Kidney (tissue), 14 donors: ENCODE data around the gene MARCHF10. TPM values are rescaled to one million over a fixed set of nuclear protein-coding genes. Genes with fewer than 3 reads are reported as not detected.

ENCODE experiments used
- DNase-seq, 5 donors: peaks; one replicate each; pipeline ENCODE4 v3.0.0-alpha.2; 2013 to 2020
- FAIRE-seq: peaks from 2 replicates; lab custom pipeline; 2012; peaks lifted over from hg19 to GRCh38; lab: Jason Lieb, UNC
- H3K27ac ChIP-seq, 2 donors: one replicate each; pipeline ENCODE4 v1.7.0; 2013; ENCODE audit warnings: low read depth in 2 of 2, low read length in 2 of 2, inconsistent platforms in 1 of 2
- H3K27me3 ChIP-seq: one replicate; pipeline ENCODE4 v1.7.1; 2013; ENCODE audit warnings: low read length, inconsistent platforms; ENCODE audit not compliant: control insufficient read depth, insufficient read depth
- H3K36me3 ChIP-seq, 3 donors: one replicate each; pipeline versions ENCODE4 v1.7.0 to v1.7.1; 2013; ENCODE audit warnings: low read length in 3 of 3, control low read depth in 1 of 3, inconsistent platforms in 1 of 3; ENCODE audit not compliant: insufficient read depth in 3 of 3, control insufficient read depth in 2 of 3
- H3K4me1 ChIP-seq, 3 donors: one replicate each; pipeline versions ENCODE4 v1.7.0 to v1.7.1; 2013; ENCODE audit warnings: low read length in 3 of 3, inconsistent platforms in 1 of 3, low read depth in 1 of 3; ENCODE audit not compliant: control insufficient read depth in 2 of 3, insufficient read depth in 2 of 3
- H3K4me3 ChIP-seq, 3 donors: one replicate each; pipeline versions ENCODE4 v1.7.0 to v1.8.1; 2013; ENCODE audit warnings: low read length in 3 of 3, control low read depth in 1 of 3, inconsistent platforms in 1 of 3
- H3K9ac ChIP-seq, 3 donors: one replicate each; pipeline versions ENCODE4 v1.7.0 to v1.7.1; 2013; ENCODE audit warnings: low read length in 3 of 3, control low read depth in 1 of 3, inconsistent platforms in 1 of 3
- H3K9me3 ChIP-seq, 3 donors: one replicate each; pipeline versions ENCODE4 v1.7.0 to v1.7.1; 2013; ENCODE audit warnings: low read length in 3 of 3, control low read depth in 1 of 3, inconsistent platforms in 1 of 3; ENCODE audit not compliant: control insufficient read depth in 2 of 3, insufficient read depth in 1 of 3
- CTCF ChIP-seq: IDR thresholded peaks from 3 replicates; pipeline ENCODE4 v1.5.1; 2012; ENCODE audit warnings: mild to moderate bottlenecking, moderate library complexity, borderline replicate concordance; ENCODE audit not compliant: insufficient read depth; ENCODE audit errors: extremely low read depth
- intact Hi-C: fragments of 100-400 bp; cut with DNase I; formaldehyde crosslinking; loops from one replicate; pipeline ENCODE4 v1.11.1; 2022
- polyA plus RNA-seq: library from polyadenylated mRNA; stranded (reverse); fragments of 350-450 nt; fragmentation: Illumina TruSeq; extraction: RNeasy Lipid Tissue Mini Kit (QIAGEN cat#74804); gene quantifications from one replicate; pipeline ENCODE4 v1.2.3, GENCODE V29; 2014; ENCODE audit warnings: low read depth, low replicate concordance; ENCODE audit not compliant: insufficient read depth
- total RNA-seq: library from RNA; stranded (reverse); fragmentation: NEBNext Ultra II Directional; extraction: Animal tissue kit (Norgen Biotek cat#: 25700); gene quantifications from one replicate; pipeline ENCODE4 v1.2.1, GENCODE V29; 2021
- donor health status: control.
- donor health status: control.
- donor health status: control.
- donor health status: control.
- donor health status: control.
- donor health status: DM: yes; HTN: yes; CAD: no.
- donor health status: Normal renal cell carcinoma (clear cell type).

MARCHF10 gene
- total and polyA plus RNA-seq, 2 donors from 2014 or later, result 0.66 to 6.3 TPM

- FAIRE-seq, result no peak
- Histone ChIP-seq H3K4me1 (no peaks in the 10 kb centered on the region), H3K9me3 (no peaks in the 10 kb centered on the region), H3K9ac (no peak overlapping the region), H3K27me3 (no peaks in the 10 kb centered on the region), H3K27ac (no peak overlapping the region), H3K36me3 (no peaks in the 10 kb centered on the region), H3K4me3 (no peak overlapping the region)
- peak in 2 of 5 donors; percentile 29 to 47 for DNase-seq
- intact Hi-C loops, result no loop called here
- no peak for TF ChIP-seq CTCF
These were observed 5.4 kb downstream of the MARCHF10 start for GRCh38 chr17:62802561-62803205.

- no peak for FAIRE-seq
These were observed 6.5 kb downstream of the MARCHF10 start for GRCh38 chr17:62801553-62802114.

GRCh38 chr17:62800585-62800984 lies 7.5 kb downstream of the MARCHF10 start:
- no peak overlapping the region for H3K4me3 ChIP-seq
- no peak for FAIRE-seq
- no peaks in the 10 kb centered on the region for H3K27me3 ChIP-seq
- H3K9ac ChIP-seq, result no peak overlapping the region
- peak in 4 of 5 donors; percentile 71 to 92 (median 86) for DNase-seq
- intact Hi-C loops, result no loop called here
- no peaks in the 10 kb centered on the region for H3K36me3 ChIP-seq
- no peak overlapping the region for H3K27ac ChIP-seq
- no peaks in the 10 kb centered on the region for H3K9me3 ChIP-seq
- H3K4me1 ChIP-seq, result no peaks in the 10 kb centered on the region
- no peak for TF ChIP-seq CTCF

More at GRCh38 chr17:62801553-62802114, 6.5 kb downstream of the MARCHF10 start:
- H3K27me3 ChIP-seq, result no peaks in the 10 kb centered on the region
- H3K4me3 ChIP-seq, result no peak overlapping the region
- no peak overlapping the region for H3K27ac ChIP-seq
- no peaks in the 10 kb centered on the region for H3K9me3 ChIP-seq
- peak in 3 of 5 donors; percentile 29 to 67 (median 54) for DNase-seq
- no peak overlapping the region for H3K9ac ChIP-seq
- no peaks in the 10 kb centered on the region for H3K36me3 ChIP-seq
- no peak for TF ChIP-seq CTCF
- no peaks in the 10 kb centered on the region for H3K4me1 ChIP-seq
- intact Hi-C loops, result no loop called here
